ENCODE measurements around the gene PYGL. TPM values are rescaled to one million over a fixed set of nuclear protein-coding genes. Genes with fewer than 3 reads are reported as not detected.
"Not testable (repeated sequence)": the region's sequence is repeated elsewhere in the genome, so short reads cannot be mapped to it uniquely, and the experiment has no call there.

PYGL gene
- total and polyA plus RNA-seq, 5 donors: 6.7 to 16.5 (median 11.8) TPM

DNA sequence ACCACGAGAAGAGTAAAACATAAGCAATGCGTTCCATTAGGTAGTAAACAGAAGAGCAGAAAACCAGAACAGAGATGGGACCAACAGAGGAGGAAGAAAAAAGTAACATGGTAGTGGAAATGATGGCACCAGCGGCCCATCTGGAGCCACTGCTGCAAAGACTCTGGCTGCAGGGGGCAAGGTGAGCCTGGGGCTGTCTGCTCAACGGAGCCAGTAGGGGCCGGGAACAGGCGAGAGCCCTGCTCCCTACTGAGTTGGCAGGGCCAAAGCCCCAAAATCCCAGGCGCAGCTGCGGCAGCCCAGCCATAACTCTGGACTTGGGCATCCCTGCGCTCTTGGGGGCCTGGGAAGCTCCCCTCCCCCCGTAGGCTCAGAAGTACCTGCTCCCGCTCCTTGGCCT is 28.5 kb upstream of the PYGL start:
- Histone ChIP-seq H3K27ac (ENCODE audit: low read length) (no peak overlapping the region), H3K27me3 (ENCODE audit: control insufficient read depth, insufficient read depth) (no peaks in the 10 kb centered on the region), H3K9me3 (ENCODE audit: control insufficient read depth, low read length) (no peaks in the 10 kb centered on the region), H3K4me3 (ENCODE audit: low read length) (no peak overlapping the region), H3K4me1 (ENCODE audit: control insufficient read depth, insufficient read depth, low read length) (no peaks in the 10 kb centered on the region)
- ATAC-seq: no peak
- intact Hi-C loops (cut with DNase I): no loop called here
- 92% methylated on average over 11 of the region's 11 CpGs for WGBS
- DNase-seq: no peak

- Histone ChIP-seq H3K4me1 (ENCODE audit: control insufficient read depth, insufficient read depth, low read length) (no peaks in the 10 kb centered on the region), H3K4me3 (ENCODE audit: low read length) (no peak overlapping the region), H3K9me3 (ENCODE audit: control insufficient read depth, low read length) (no peaks in the 10 kb centered on the region), H3K27me3 (ENCODE audit: control insufficient read depth, insufficient read depth) (no peaks in the 10 kb centered on the region), H3K27ac (ENCODE audit: low read length) (no peak overlapping the region)
- WGBS: 87% methylated on average over 6 of the region's 6 CpGs
- DNase-seq: no peak
- ATAC-seq: no peak
- intact Hi-C loops (cut with DNase I): no loop called here
Observed at GRCh38 chr14:50970886-50971781, 26.9 kb upstream of the PYGL start.

DNA sequence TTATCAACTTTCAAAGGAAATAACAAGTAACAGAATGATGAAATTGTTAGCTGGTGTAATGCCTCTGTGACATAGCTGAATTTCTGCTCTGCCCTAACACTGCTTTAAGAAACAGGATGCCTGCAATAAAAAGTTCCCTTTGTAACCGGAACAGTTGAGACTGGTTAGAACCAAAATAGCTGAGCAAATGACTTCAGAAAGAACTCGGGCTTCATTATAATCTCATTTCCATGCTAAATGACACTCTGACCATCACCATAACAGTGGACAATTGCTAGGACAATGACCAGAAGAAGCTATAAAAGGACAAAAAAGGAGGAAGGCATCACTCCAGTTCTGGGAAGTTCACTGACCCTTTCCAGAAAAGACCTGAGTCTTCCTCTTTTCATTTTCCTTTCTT is 23.5 kb upstream of the PYGL start:
- ATAC-seq: peak; percentile 36 to 50
- Histone ChIP-seq H3K9me3 (ENCODE audit: control insufficient read depth, low read length) (no peaks in the 10 kb centered on the region), H3K27ac (ENCODE audit: low read length) (no peak overlapping the region), H3K4me1 (ENCODE audit: control insufficient read depth, insufficient read depth, low read length) (no peaks in the 10 kb centered on the region), H3K27me3 (ENCODE audit: control insufficient read depth, insufficient read depth) (no peaks in the 10 kb centered on the region), H3K4me3 (ENCODE audit: low read length) (no peak overlapping the region)
- no peak for DNase-seq
- intact Hi-C loops (cut with DNase I): no loop called here
- WGBS: 38% methylated on average over 2 of the region's 2 CpGs

DNA sequence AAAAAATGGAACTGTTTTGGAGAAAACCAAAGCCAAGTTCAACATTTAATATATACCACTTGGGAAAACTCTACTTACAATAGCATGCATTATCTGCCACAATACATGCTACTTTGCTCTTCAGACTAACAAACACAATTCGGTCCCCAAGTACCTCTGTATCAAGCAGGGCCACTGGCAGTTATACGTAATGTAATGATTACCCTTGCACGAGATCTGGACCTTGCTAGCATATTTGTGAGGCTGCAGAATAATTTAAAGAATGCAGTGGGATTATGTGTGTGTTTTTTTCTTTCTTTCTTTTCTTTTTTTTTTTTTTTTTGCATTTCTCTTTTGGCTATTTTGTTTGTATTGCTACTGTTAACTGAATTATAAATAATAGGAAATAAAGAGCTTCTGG is 22.8 kb upstream of the PYGL start:
- Histone ChIP-seq H3K4me1 (ENCODE audit: control insufficient read depth, insufficient read depth, low read length) (no peaks in the 10 kb centered on the region), H3K4me3 (ENCODE audit: low read length) (no peak overlapping the region), H3K27ac (ENCODE audit: low read length) (no peak overlapping the region), H3K27me3 (ENCODE audit: control insufficient read depth, insufficient read depth) (no peaks in the 10 kb centered on the region), H3K9me3 (ENCODE audit: control insufficient read depth, low read length) (no peaks in the 10 kb centered on the region)
- DNase-seq (no peak), ATAC-seq (no peak)
- 50% methylated on average over 3 of the region's 3 CpGs for WGBS
- intact Hi-C loops (cut with DNase I): no loop called here

- ATAC-seq (peak in 1 of 2 donors; percentile 41), DNase-seq (peak in 2 of 3 donors; percentile 53 to 71)
- Histone ChIP-seq H3K4me1 (ENCODE audit: control insufficient read depth, insufficient read depth, low read length) (no peaks in the 10 kb centered on the region), H3K27me3 (ENCODE audit: control insufficient read depth, insufficient read depth) (no peaks in the 10 kb centered on the region), H3K9me3 (ENCODE audit: control insufficient read depth, low read length) (no peaks in the 10 kb centered on the region), H3K27ac (ENCODE audit: low read length) (no peak overlapping the region), H3K4me3 (ENCODE audit: low read length) (no peak overlapping the region)
- intact Hi-C loops (cut with DNase I): no loop called here
- WGBS: 24% methylated on average over 5 of the region's 5 CpGs
Observed at GRCh38 chr14:50964683-50965390, 20.6 kb upstream of the PYGL start.

DNA sequence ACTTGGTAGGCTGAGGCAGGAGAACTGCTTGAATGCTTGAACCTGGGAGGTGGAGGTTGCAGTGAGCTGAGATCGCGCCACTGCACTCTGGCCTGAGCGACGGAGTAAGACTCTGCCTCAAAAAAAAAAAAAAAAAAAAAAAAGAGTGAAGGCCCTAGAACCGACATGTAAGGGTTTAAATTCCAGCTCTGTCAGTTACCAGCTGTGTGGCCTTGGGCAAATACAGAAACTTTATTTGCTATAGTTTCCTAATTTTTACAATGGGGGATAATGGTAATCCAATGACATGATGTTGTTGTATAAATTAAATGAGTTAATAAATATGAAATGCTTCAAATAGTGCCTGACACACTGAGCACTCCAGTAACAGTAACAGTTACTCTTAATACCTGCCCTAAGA is 19.6 kb upstream of the PYGL start:
- WGBS: 94% methylated on average over 5 of the region's 5 CpGs
- no peak for ATAC-seq
- Histone ChIP-seq H3K27ac (ENCODE audit: low read length) (no peak overlapping the region), H3K9me3 (ENCODE audit: control insufficient read depth, low read length) (no peaks in the 10 kb centered on the region), H3K4me1 (ENCODE audit: control insufficient read depth, insufficient read depth, low read length) (no peaks in the 10 kb centered on the region), H3K27me3 (ENCODE audit: control insufficient read depth, insufficient read depth) (no peaks in the 10 kb centered on the region), H3K4me3 (ENCODE audit: low read length) (no peak overlapping the region)
- intact Hi-C loops (cut with DNase I): no loop called here
- DNase-seq: no peak

DNA sequence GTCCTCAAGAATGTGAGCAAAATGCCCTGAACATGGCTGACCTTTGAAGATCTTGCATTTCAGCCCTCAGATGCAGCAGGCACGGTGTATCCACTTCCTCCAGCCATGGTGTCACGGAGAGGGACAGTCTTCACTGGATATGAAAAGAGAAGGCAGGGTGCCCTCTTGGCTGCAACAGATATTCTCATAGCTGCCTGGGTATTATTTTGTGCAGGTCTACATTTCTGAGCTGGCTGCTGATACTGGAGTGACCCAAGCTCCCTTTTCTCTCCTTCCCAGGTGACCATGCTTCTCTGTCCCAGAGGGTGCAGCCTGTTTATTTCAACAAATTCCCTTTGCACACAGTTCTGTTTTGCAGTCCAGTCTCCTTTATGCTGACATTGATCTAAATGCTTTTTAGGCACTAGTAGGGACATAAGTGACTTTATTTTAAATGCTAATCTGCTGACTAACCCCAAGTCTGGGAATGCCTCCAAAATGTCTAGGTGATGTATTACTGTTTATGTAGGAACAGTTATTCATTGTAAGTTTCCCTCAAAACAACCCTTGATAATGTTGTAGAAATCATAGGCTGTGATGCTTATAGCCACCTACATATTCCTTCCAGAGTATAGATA is 17.4 kb upstream of the PYGL start:
- intact Hi-C loops (cut with DNase I): no loop called here
- Histone ChIP-seq H3K4me1 (ENCODE audit: control insufficient read depth, insufficient read depth, low read length) (no peaks in the 10 kb centered on the region), H3K9me3 (ENCODE audit: control insufficient read depth, low read length) (no peaks in the 10 kb centered on the region), H3K4me3 (ENCODE audit: low read length) (no peak overlapping the region), H3K27ac (ENCODE audit: low read length) (no peak overlapping the region), H3K27me3 (ENCODE audit: control insufficient read depth, insufficient read depth) (no peaks in the 10 kb centered on the region)
- DNase-seq (no peak), ATAC-seq (peak in 1 of 2 donors; percentile 33)
- WGBS: 52% methylated on average over 2 of the region's 2 CpGs

DNA sequence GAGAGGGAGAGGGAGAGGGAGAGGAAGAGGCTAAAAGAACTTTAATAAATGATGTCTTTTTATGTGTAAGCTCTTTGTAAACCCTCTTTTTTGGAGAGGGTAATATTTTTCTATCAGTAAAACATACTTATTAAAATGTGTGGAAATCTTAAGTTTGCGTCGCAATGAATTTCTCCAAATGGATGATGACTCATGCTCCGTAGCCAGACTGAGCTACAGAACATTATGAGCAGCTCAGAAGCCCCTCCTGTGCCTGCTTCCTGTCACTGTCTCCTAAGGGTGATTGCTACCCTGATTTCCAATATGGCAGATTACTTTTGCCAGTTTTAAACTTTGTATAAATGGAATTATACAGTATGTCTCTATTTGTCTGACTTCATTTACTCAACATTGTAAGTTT is 13.0 kb upstream of the PYGL start:
- intact Hi-C loops (cut with DNase I): loop anchor here (10.0 kb wide), 1 partner anchor 268 kb away; no protein-coding TSS in a partner anchor
- H3K4me1 ChIP-seq (ENCODE audit: control insufficient read depth, insufficient read depth, low read length): no peaks in the 10 kb centered on the region

GRCh38 chr14:50956421-50956820 is 12.1 kb upstream of the PYGL start:
- H3K27ac ChIP-seq (ENCODE audit: low read length); H3K9me3 ChIP-seq (ENCODE audit: control insufficient read depth, low read length); ATAC-seq; DNase-seq; H3K27me3 ChIP-seq (ENCODE audit: control insufficient read depth, insufficient read depth); H3K4me3 ChIP-seq (ENCODE audit: low read length); H3K4me1 ChIP-seq (ENCODE audit: control insufficient read depth, insufficient read depth, low read length): not testable (repeated sequence)
- 95% methylated on average over 32 of the region's 32 CpGs for WGBS
- intact Hi-C loops (cut with DNase I): loop anchor here (10.0 kb wide), 1 partner anchor 268 kb away; no protein-coding TSS in a partner anchor

More for the DNA sequence above, 13.0 kb upstream of the PYGL start:
- no peaks in the 10 kb centered on the region for H3K9me3 ChIP-seq (ENCODE audit: control insufficient read depth, low read length)
- no peak overlapping the region for H3K27ac ChIP-seq (ENCODE audit: low read length)
- ATAC-seq (peak; percentile 73), DNase-seq (no peak)
- no peak overlapping the region for H3K4me3 ChIP-seq (ENCODE audit: low read length)
- 39% methylated on average over 3 of the region's 3 CpGs for WGBS
- no peaks in the 10 kb centered on the region for H3K27me3 ChIP-seq (ENCODE audit: control insufficient read depth, insufficient read depth)

DNA sequence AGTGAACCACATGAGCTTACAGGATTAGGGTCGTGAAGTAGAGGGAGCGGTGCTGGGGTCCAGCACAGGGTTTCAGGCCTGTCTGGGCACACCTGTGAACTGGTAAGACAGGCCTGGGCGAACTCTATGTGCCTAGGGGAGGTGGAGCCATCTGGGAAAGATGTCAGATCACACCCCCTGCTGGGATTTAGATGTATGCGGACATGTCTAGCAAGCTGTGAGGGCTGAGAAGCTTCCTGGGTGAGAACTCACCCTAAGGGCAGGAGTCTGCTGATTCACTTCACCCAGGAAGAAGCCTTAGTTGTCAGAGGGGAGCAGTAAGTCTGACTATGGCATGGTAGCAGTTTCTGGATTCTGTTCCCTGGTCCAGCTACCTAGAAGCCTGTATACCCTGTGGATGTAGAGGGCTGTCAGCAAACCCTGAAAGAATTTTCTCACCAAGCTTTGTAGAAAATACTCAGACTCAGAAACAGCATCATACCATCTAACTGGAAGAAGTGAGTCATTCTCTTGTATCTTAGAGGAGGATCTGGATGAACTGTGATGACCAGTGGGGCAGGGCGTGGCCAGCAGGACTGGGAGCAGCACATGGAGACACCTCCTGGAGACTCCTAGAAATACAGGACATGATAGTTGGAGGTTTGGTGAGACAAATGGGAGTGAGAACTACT is 11.2 kb upstream of the PYGL start:
- H3K4me3 ChIP-seq (ENCODE audit: low read length): no peak overlapping the region
- no peaks in the 10 kb centered on the region for H3K9me3 ChIP-seq (ENCODE audit: control insufficient read depth, low read length)
- ATAC-seq: peak; percentile 71 to 85
- H3K27me3 ChIP-seq (ENCODE audit: control insufficient read depth, insufficient read depth): no peaks in the 10 kb centered on the region
- WGBS: 88% methylated on average over 5 of the region's 5 CpGs
- intact Hi-C loops (cut with DNase I): loop anchor here (10.0 kb wide), 1 partner anchor 269 kb away; no protein-coding TSS in a partner anchor
- H3K27ac ChIP-seq (ENCODE audit: low read length): no peak overlapping the region
- peak; percentile 69 to 76 (median 74) for DNase-seq
- H3K4me1 ChIP-seq (ENCODE audit: control insufficient read depth, insufficient read depth, low read length): no peaks in the 10 kb centered on the region
